ENCODE measurements around the gene DUSP18. TPM values are rescaled to one million over a fixed set of nuclear protein-coding genes. Genes with fewer than 3 reads are reported as not detected.

DUSP18 gene
- polyA plus RNA-seq, 3 donors, result 13.2 to 34.5 (median 18.9) TPM

GRCh38 chr22:30675436-30675835, 7.8 kb upstream of the DUSP18 start:
- Histone ChIP-seq H3K36me3 (replicated peaks in 1 of 2; ENCODE audit: control insufficient read depth in 1 of 2, insufficient read depth in 2 of 2, low read length in 2 of 2) (no peaks in the 10 kb centered on the region), H2AFZ (ENCODE audit: insufficient read depth, low read depth, low read length, poor library complexity, severe bottlenecking) (no peak overlapping the region), H3K27ac (ENCODE audit: low read depth in 1 of 2, low read length in 2 of 2) (no peak overlapping the region), H4K20me1 (ENCODE audit: insufficient read depth, low read length) (no peaks in the 10 kb centered on the region), H3K4me1 (ENCODE audit: control insufficient read depth in 1 of 2, insufficient read depth in 2 of 2, low read length in 2 of 2) (no peaks in the 10 kb centered on the region), H3K9ac (ENCODE audit: insufficient read depth, low read length, poor library complexity, severe bottlenecking) (no peak overlapping the region), H3K79me2 (ENCODE audit: insufficient read depth, low read length) (no peaks in the 10 kb centered on the region), H3K4me2 (replicated peaks; ENCODE audit: extremely low read depth, low read length, poor library complexity, severe bottlenecking) (no peak overlapping the region), H3K4me3 (replicated peaks in 1 of 3; ENCODE audit: low read depth in 2 of 3, low read length in 3 of 3) (no peak overlapping the region), H3K9me3 (replicated peaks in 1 of 2; ENCODE audit: control insufficient read depth in 1 of 2, insufficient read depth in 1 of 2, low read length in 2 of 2) (no peaks in the 10 kb centered on the region), H3K27me3 (ENCODE audit: control insufficient read depth in 2 of 2, insufficient read depth in 2 of 2, low read length in 2 of 2) (no peaks in the 10 kb centered on the region)
- no peak overlapping the region for H3K27ac Mint-ChIP-seq
- intact Hi-C loops (cut with micrococcal nuclease), result no loop called here
- DNase-seq, result no peak
- peaks cover 0 to 2% (median 0%) of the 10 kb centered on the region in 7 donors for H3K9me3 Mint-ChIP-seq
- peaks cover 7% of the 10 kb centered on the region for H3K4me1 Mint-ChIP-seq
- WGBS (ENCODE audit: insufficient coverage), result 98% methylated on average over 8 of the region's 9 CpGs
- TF ChIP-seq, protein P1, sequence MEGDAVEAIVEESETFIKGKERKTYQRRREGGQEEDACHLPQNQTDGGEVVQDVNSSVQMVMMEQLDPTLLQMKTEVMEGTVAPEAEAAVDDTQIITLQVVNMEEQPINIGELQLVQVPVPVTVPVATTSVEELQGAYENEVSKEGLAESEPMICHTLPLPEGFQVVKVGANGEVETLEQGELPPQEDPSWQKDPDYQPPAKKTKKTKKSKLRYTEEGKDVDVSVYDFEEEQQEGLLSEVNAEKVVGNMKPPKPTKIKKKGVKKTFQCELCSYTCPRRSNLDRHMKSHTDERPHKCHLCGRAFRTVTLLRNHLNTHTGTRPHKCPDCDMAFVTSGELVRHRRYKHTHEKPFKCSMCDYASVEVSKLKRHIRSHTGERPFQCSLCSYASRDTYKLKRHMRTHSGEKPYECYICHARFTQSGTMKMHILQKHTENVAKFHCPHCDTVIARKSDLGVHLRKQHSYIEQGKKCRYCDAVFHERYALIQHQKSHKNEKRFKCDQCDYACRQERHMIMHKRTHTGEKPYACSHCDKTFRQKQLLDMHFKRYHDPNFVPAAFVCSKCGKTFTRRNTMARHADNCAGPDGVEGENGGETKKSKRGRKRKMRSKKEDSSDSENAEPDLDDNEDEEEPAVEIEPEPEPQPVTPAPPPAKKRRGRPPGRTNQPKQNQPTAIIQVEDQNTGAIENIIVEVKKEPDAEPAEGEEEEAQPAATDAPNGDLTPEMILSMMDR (IDR thresholded peaks at IDR 0.05), result no peak
- peak overlapping the region in 1 of 2 donors; percentile 4 for H3K4me3 Mint-ChIP-seq
- H3K27me3 Mint-ChIP-seq (ENCODE audit: low read depth in 3 of 3), result peaks cover 0 to 5% (median 5%) of the 10 kb centered on the region in 3 donors
- no peaks in the 10 kb centered on the region for H3K36me3 Mint-ChIP-seq

DNA sequence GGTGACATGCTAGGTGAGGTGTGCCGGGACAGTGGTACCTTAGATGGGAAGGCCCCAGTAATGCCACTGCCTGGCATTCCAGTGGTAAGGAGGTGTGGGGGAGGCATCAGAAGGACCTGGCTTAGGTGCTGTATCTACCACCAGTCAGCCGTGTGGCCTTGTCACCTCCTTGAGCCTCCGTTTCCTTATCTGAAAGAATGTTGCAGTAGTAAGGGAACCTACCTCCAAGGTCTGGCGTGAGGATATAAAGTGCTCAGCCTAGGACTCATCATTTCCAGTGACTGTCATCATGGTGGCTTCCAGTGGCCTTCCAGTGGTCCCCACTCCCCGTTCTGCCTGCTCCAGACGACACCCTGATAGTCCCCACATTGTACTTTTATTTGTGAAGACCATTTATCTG, 6.8 kb upstream of the DUSP18 start:
- no peaks in the 10 kb centered on the region for H4K20me1 ChIP-seq (ENCODE audit: insufficient read depth, low read length)
- WGBS (ENCODE audit: insufficient coverage), result 98% methylated on average over 6 of the region's 6 CpGs
- no peaks in the 10 kb centered on the region for H3K27me3 ChIP-seq (ENCODE audit: control insufficient read depth in 2 of 2, insufficient read depth in 2 of 2, low read length in 2 of 2)
- no peaks in the 10 kb centered on the region for H3K79me2 ChIP-seq (ENCODE audit: insufficient read depth, low read length)
- no peak overlapping the region for H3K27ac ChIP-seq (ENCODE audit: low read depth in 1 of 2, low read length in 2 of 2)
- no peaks in the 10 kb centered on the region for H3K4me1 ChIP-seq (ENCODE audit: control insufficient read depth in 1 of 2, insufficient read depth in 2 of 2, low read length in 2 of 2)
- no peaks in the 10 kb centered on the region for H3K36me3 ChIP-seq (replicated peaks in 1 of 2; ENCODE audit: control insufficient read depth in 1 of 2, insufficient read depth in 2 of 2, low read length in 2 of 2)
- Mint-ChIP-seq H3K27ac (no peak overlapping the region), H3K27me3 (ENCODE audit: low read depth in 3 of 3) (peaks cover 2 to 13% (median 6%) of the 10 kb centered on the region in 3 donors), H3K4me3 (no peak overlapping the region), H3K36me3 (no peaks in the 10 kb centered on the region), H3K4me1 (peaks cover 7% of the 10 kb centered on the region), H3K9me3 (peaks cover 0 to 2% (median 0%) of the 10 kb centered on the region in 7 donors)
- no peak overlapping the region for H3K4me3 ChIP-seq (replicated peaks in 1 of 3; ENCODE audit: low read depth in 2 of 3, low read length in 3 of 3)
- no peak overlapping the region for H3K4me2 ChIP-seq (replicated peaks; ENCODE audit: extremely low read depth, low read length, poor library complexity, severe bottlenecking)
- TF ChIP-seq, protein P1 (IDR thresholded peaks at IDR 0.05), result no peak
- no peak overlapping the region for H3K9ac ChIP-seq (ENCODE audit: insufficient read depth, low read length, poor library complexity, severe bottlenecking)
- intact Hi-C loops (cut with micrococcal nuclease), result no loop called here
- H3K9me3 ChIP-seq (replicated peaks in 1 of 2; ENCODE audit: control insufficient read depth in 1 of 2, insufficient read depth in 1 of 2, low read length in 2 of 2), result no peaks in the 10 kb centered on the region
- no peak for DNase-seq
- H2AFZ ChIP-seq (ENCODE audit: insufficient read depth, low read depth, low read length, poor library complexity, severe bottlenecking), result no peak overlapping the region
